ENCODE results near the gene ABCC6.
"Not testable (repeated sequence)": the region's sequence is repeated elsewhere in the genome, so short reads cannot be mapped to it uniquely, and the experiment has no call there.

ABCC6 gene

DNA sequence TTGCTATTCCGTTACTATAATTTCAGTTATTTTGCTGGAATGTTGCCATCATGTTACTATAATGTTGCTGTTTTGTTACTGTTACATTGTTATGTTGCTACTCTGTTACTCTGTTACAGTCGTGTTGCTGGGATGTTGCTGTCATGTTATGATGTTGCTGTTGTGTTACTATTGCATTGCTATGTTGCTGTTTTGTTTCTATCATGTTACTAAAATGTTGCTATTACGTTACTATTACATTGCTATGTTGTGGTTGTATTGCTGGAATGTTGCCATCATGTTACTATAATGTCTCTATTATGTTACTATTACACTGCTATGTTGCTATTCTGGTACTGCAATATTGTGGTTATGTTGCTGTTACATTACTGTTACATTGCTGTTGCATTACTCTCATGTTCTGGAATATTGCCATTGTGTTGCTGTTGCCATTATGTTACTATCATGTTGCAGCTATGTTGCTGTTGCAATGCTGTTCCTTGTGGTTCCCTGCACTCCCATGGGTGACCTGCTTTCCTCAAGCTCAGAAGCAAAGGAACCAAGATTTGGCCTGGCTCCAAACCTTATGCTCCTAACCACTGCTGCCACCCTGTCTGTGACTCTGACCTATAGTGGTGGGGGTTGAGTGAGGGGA, 64.4 kb downstream of the ABCC6 start:
- no peak for FAIRE-seq

- FAIRE-seq: no peak
Observed at GRCh38 chr16:16158082-16158658, 65.1 kb downstream of the ABCC6 start.

GRCh38 chr16:16157166-16157565, 66.1 kb downstream of the ABCC6 start:
- FAIRE-seq: no peak

GRCh38 chr16:16155234-16155633, 68.1 kb downstream of the ABCC6 start:
- FAIRE-seq: no peak

DNA sequence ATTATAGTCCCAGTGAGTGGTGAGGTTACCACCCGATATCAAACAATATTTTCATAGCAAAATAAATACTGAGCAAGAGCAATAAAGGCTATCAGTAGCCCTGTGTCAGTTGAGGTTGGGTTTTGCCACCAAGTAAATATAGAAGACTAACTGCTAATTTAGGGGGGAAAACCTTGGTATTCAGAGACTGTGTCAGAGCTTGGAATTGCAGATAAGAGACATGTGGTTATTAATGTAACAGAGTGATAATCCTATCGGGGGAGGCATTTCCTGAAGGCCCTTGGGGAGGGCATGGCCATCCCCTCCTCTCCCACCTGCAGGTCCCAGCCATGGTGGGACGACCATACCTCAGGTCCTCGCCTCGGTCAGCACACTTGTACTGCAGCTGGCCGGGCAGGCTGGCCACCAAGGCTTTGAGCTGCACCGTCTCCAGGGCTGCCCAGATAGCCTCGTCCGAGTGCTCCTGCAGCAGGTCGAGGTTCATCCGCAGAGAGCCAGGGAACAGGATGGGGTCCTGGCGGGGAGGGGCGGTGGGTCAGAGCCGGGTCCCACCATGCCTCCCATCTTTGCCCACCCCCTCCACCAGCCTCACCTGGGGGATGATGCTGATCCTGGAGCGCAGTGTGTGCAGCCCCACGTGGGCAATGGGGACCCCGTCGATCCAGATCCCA, 68.9 kb downstream of the ABCC6 start:
- FAIRE-seq: no peak

GRCh38 chr16:16153000-16153399, 70.3 kb downstream of the ABCC6 start:
- not testable (repeated sequence) for FAIRE-seq

DNA sequence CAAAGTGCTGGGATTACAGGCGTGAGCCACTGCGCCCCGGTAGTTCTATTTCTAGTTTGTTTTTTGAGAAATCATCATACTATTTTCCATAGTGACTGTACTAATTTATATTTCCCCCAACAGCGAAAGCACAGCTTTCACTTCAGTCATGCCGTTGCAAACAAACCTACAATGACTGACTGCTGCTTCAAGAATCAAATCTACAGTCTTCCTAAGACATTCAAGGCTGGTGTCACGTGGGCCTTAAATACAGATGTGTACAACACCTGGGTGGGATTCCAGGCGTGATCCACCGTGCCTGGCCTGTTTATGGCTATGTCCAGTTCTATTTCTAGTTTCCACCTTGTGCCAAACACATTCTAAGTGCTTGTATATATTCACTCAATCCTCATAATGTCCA, 72.0 kb downstream of the ABCC6 start:
- FAIRE-seq: no peak

DNA sequence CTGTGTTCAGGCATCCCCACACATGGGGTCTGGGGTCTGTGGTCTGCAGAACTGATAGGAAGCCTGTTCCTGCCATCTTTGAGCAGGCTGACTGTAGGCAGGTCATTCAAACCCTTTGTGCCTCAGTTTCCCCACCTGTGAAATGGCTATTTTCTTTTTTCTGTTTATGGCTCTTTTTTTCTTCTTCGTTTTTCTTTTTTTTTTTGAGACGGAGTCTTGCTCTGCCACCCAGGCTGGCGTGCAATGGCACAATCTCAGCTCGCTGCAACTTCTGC, 72.5 kb downstream of the ABCC6 start:
- FAIRE-seq: no peak

DNA sequence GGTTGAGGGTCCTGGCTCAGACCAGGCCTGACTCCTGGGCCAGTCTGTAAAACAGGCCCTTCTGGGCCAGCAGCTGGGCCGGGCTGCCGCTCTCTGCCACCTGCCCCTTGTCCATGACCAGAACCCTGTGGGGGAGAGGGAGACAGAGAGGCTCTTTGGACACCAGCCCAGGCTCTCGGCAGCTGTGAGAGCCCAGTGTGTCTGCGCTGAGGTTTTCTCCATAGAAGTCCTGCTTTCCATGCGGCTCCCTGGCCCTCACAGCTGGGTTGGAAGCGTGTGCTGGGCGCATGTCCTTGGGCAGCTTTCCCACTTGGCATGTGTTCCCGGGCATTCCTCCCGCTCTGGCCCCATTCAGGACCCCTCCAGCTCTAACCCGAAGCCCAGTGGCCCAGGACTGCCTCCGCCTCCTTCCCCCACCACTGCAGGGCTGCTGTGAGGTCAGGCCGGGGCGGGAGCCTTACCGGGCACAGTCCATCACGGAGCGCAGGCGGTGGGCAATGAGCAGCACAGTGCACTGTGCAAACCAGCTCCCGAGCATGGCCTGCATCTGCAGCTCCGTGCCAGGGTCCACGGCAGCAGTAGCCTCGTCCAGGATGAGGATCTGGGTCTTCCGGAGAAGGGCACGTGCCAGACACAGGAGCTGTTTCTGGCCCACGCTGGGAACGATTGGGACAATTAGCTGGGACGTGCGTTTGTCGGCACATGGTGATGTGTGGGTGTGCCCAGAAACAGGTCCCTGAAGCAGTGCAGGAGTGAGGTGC, 73.0 kb downstream of the ABCC6 start:
- FAIRE-seq: no peak

GRCh38 chr16:16149710-16150116, 73.6 kb downstream of the ABCC6 start:
- FAIRE-seq: no peak

- FAIRE-seq: no peak
Observed at GRCh38 chr16:16148755-16149154, 74.5 kb downstream of the ABCC6 start.

DNA sequence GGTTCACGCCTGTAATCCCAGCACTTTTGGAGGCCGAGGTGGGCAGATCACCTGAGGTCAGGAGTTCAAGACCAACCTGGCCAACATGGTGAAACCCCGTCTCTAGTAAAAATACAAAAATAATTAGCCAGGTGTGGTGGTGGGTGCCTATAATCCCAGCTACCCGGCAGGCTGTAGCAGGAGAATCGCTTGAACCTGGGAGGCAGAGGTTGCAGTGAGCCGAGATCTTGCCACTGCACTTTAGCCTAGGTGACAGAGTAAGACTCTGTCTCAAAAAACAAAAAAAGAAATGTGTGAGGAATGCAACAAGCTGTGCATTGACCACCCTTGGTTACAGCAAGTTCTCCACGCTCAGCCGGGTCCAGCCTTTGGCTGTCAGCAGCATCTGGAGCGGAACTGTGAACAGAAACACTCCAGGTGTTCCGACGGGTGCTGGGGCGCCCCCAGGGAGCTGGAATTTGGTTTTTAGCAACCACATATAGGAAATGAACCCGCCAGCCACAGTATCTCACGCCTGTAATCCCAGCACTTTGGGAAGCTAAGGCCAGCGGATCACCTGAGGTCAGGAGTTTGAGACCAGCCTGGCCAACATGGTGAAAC, 75.2 kb downstream of the ABCC6 start:
- not testable (repeated sequence) for FAIRE-seq

- FAIRE-seq: no peak
Observed at GRCh38 chr16:16147316-16147999, 75.8 kb downstream of the ABCC6 start.

GRCh38 chr16:16146380-16147315, 76.6 kb downstream of the ABCC6 start:
- FAIRE-seq: no peak

DNA sequence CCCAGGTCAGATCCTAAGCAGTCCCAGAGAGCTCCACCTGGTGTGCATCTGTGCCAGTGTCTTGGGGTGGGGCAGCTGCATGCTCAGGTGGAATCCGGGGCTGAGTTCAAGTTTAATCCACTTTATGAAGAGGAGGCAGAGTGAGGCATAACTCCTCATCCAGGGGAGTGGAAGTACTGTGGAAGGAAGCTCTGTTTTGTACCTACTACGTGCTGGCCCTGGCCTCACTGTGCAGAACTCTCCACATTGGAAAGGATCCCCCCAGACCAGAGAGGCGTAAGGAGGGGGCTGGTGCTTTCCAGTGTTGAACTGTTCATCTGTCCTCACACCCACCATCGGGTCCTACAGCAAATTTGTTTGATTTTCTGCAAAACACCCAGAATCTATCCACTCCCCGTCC, 78.0 kb downstream of the ABCC6 start:
- FAIRE-seq: no peak

DNA sequence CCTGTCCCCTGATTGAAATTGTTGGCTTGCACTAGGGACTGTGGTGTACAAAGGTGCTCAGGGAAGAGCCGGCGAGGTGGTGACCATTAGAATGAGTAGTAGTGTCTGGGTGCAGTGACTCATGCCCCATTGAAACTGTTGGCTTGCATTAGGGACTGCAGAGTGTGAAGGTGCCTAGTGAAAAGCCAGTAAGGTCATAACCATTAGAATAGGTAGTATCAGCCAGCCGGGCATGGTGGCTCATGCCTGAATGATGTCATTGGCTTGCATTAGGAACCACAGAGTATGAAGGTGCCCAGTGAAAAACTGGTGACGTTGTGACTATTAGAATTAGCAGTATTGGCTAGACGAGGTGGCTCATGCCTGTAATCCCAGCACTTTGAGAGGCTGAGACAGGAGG, 78.9 kb downstream of the ABCC6 start:
- FAIRE-seq: no peak

GRCh38 chr16:16143931-16144330, 79.4 kb downstream of the ABCC6 start:
- FAIRE-seq: no peak

DNA sequence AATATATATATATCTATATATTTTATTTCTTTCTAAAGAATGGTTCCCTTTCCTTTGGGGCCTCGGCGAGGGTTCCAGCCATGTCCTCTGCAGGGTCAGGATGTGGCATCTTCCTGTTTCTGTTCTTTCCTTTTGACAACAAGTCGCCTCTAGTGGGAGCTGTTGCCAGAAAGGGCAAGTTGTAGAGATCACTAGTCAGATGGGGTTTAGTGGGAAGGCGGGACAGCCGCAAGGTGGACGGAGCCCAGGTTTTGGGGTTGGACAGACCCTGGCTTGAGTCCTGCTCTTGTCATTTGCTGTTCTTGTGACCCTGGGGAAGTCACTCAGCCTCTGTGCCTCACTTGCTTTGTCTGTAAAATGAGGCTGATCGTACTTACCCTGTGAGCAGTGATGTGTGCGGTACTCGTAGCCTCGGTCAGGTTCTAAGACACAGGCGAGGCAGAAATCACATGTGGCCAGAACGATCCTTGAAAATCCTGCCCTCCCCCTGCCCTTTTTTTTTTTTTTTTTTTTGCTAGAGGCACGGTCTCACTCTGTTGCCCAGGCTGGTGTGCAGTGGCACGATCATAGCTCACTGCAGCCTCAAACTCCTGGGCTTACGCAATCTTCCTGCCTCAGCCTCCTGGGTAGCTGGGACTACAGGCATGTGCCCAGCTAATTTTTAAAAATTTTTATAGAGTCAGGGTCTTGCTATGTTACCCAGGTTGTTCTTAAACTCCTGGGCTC, 80.1 kb downstream of the ABCC6 start:
- FAIRE-seq: no peak

DNA sequence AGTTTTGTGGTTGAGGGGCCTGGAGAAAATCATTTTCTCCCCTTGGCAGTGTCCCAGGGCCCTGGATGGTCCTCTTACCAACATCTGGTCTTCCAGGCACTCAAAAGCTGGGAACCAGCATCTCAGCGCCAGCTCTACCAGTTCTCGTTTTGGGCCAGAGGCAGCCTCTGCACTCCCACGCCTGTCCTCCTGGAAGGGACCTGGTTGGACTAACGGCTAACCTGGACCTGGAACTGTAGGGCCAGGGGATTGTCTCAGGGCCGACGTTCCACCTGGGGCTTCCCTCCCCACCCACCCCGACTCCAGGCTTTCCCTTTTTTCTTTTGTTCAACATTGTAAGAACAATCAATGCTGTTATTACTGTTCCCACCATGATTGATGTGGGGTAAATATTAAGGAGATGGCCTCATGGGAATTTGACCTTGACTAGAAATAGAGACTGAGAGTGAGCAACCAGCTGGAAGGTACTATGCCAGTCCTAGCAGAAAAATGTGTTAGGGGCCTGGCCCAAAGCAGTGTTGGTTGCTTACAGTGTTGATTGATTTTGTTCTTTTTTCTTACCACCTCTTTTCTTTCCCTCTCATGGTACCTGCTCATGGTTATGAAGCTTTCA, 81.4 kb downstream of the ABCC6 start:
- FAIRE-seq: no peak

DNA sequence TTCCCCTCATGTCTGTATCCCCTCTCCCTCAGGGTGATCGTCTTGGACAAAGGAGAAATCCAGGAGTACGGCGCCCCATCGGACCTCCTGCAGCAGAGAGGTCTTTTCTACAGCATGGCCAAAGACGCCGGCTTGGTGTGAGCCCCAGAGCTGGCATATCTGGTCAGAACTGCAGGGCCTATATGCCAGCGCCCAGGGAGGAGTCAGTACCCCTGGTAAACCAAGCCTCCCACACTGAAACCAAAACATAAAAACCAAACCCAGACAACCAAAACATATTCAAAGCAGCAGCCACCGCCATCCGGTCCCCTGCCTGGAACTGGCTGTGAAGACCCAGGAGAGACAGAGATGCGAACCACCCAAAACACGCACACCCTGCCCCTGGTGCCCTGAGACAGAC, 82.2 kb downstream of the ABCC6 start:
- no peak for FAIRE-seq

DNA sequence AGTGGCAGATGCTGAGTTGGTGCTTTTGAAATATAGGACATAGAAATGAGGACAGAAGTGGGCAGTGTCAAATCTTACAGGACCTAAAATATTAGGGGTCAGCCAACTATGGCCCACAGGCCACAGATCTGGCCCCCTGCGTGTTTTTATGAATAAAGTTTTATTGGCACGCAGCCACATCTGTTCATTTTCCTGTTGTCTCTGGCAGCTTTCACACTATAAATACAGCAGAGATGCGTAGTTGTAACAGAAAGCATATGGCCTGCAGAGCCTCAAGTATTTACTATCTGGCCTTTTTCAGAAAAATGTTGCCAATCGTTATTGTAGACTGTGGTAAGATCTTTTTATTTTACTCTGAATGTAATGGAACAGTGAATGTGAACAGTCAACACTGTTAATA, 82.8 kb downstream of the ABCC6 start:
- FAIRE-seq: no peak

Measured in colon (tissue), 2 donors.